Measurements from ENCODE around the gene GCC2.
A peak's percentile ranks its signal among the peaks of the same experiment; 100 is the strongest.
"Not testable (repeated sequence)": the region's sequence is repeated elsewhere in the genome, so short reads cannot be mapped to it uniquely, and the experiment has no call there.

Gene GCC2

DNA sequence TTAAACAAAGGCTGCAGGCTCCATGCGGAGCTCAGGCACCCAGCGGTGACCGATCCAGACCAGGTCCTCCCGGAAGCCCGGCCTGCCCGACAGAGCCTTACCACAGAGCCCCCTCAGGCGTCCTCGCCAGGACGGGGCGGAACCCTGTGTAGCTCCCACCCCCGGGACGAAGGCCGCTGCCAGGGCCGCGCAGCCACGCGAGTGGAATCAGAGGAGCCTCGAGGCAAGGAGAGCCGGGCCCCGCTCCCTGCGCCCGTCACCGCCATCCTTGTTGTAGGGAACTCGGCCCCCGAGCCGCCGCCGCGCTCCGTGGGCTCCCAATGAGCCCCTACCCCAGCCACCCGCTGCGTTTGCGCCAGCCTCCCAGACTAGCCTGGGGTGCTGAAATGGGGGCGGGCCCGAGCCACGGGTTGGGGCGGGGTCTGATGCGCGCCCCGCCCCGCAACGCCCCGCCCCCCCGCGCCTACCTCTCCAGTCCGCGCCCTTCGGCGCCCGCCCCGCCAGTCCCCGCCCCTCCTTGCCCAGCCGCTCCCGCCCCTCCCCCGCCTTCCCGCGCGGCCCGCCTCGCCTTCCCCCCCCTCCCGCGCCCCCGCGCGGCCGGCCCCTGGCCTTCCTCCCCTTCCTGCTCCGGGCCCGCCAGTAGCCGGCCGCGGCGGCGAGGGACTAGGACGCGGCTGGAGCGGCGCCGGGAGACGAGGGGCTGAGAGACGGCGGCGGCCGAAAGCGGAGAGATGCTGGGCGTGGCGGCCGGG lies 85.0 kb downstream of the GCC2 start, which contains the start of gene LIMS1:
Gene LIMS1 (plus strand): TSS at position 639 of the 752 bp plus-strand sequence. CDS start 93 bp downstream, at position 732.
- DNase-seq, result peak; percentile 60 to 85 (median 83)

GRCh38 chr2:108534584-108535356 lies 85.8 kb downstream of the GCC2 start:
- peak in 2 of 3 experiments; percentile 63 to 70 for DNase-seq

- no peak for DNase-seq
Observed at GRCh38 chr2:108535357-108535631, 86.3 kb downstream of the GCC2 start.

GRCh38 chr2:108536133-108536780 lies 87.3 kb downstream of the GCC2 start:
- DNase-seq, result no peak

DNA sequence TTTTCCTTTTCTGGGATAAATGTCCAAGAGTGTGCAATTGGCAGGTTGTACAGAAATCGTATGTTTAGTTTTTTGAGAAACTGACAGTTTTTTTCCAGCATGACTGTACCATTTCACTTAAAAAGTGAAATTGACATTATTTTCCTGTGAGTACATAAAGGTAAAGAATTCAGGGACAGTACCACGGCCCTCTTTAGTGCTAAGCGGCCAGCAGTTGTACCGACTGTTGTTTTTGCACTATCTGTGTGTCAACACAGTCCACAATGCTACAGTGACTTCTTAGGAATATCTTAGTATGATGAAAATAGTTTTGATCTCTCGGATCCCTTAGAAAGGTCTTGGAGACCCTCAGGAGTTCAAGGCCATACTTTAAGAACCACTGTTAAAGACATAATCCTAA lies 87.9 kb downstream of the GCC2 start:
- no peak for DNase-seq

GRCh38 chr2:108538000-108538625 lies 89.1 kb downstream of the GCC2 start:
- no peak for DNase-seq

- no peak for DNase-seq
Observed at GRCh38 chr2:108541451-108541850, 92.4 kb downstream of the GCC2 start.

DNA sequence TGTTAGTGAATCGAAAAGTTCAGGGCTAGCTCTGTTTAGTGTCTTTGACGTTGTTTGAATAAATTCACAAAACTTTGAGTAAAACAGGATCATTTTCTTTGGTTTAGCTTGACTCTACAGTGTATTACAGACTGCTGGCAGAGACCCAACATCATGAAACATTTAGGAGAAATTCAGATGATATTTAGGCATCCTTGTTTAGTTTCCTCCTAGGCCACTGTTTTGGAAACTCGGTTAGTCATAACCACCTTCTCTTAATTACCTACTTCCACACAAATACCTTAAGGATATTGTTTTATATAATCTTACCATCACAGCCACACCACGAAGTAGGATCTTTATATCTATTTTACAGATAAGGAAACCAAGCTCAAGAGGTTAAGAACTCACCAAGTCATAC lies 93.1 kb downstream of the GCC2 start:
- DNase-seq, result no peak

GRCh38 chr2:108547606-108548005 lies 98.6 kb downstream of the GCC2 start:
- DNase-seq, result no peak

GRCh38 chr2:108548208-108549003 lies 99.4 kb downstream of the GCC2 start:
- no peak for DNase-seq

DNA sequence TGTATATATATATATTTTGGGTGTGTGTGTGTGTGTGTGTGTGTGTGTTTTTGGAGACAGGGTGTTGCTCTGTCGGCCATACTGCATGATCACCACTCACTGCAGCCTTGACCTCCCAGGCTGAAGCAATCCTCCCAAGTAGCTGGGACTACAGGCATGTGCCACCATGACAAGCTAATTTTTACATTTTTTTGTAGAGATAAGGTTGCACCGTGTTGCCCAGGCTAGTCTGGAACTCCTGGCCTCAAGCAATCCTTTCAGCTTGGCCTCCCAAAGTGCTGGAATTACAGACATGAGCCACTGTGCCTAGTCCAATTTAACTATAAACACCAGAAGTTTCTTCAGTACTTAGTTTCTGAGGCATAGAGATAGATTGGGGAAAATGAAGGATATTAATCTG lies 103.6 kb downstream of the GCC2 start:
- DNase-seq, result no peak

- DNase-seq, result no peak
Observed at GRCh38 chr2:108553209-108553919, 104.4 kb downstream of the GCC2 start.

DNA sequence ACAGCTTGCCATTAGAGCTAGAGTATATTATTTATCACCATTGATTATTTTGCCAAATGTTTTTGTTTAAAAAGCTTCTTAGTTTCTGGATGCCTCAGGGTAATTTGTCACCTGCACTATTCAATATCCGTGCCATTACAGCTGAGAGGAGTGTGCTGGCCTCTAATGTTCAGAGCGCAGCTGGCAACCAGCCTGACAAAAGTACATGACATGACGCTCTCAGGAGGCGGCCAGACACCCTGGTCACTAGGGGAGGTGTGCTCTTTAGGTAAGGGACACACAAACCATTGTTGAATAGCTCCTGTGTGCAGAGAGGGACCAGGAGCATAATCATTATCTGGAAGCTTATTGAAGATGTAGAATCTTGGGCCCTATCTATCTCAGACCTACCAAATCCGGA lies 105.5 kb downstream of the GCC2 start:
- DNase-seq, result peak in 2 of 3 experiments; percentile 8 to 56

GRCh38 chr2:108555572-108555971 lies 106.6 kb downstream of the GCC2 start:
- DNase-seq, result no peak

DNA sequence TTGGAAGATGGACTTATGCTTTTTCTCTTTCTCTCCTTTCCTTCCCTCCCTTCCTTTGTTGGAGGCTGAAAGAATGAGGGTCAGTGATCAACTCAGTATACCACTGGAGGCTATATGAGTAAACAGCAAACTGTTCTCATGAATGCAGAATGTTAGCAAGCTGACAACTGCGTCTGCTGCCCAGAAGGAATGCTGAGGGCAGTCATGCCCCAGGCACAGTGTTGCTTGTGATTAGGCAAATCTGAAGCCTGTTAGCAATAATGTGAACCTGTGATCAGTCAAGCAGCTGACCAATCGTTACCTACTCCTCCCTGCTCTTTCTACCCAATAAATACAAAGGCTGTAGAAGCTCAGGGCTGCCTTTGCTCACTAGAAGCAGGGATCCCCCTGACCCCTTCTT lies 107.6 kb downstream of the GCC2 start:
- not testable (repeated sequence) for DNase-seq

Measured in NCI-H1417 (cell line).